Erythroblast (primary cell): ENCODE data around the gene NFIA.
A peak's percentile ranks its signal among the peaks of the same experiment; 100 is the strongest.

ENCODE experiments used
- DNase-seq, 2 experiments: peaks; one replicate each; lab custom pipeline; 2025; lab: John Stamatoyannopoulos, UW
- GATA1 ChIP-seq: IDR thresholded peaks from 2 replicates; pipeline ENCODE4 v1.6.1; 2011; ENCODE audit warnings: low read depth, mild to moderate bottlenecking, control low read depth, low read length, moderate library complexity
- POLR2A ChIP-seq: IDR thresholded peaks from 2 replicates; pipeline ENCODE4 v1.6.1; 2011; ENCODE audit warnings: mild to moderate bottlenecking, low read length

The NFIA gene

DNA sequence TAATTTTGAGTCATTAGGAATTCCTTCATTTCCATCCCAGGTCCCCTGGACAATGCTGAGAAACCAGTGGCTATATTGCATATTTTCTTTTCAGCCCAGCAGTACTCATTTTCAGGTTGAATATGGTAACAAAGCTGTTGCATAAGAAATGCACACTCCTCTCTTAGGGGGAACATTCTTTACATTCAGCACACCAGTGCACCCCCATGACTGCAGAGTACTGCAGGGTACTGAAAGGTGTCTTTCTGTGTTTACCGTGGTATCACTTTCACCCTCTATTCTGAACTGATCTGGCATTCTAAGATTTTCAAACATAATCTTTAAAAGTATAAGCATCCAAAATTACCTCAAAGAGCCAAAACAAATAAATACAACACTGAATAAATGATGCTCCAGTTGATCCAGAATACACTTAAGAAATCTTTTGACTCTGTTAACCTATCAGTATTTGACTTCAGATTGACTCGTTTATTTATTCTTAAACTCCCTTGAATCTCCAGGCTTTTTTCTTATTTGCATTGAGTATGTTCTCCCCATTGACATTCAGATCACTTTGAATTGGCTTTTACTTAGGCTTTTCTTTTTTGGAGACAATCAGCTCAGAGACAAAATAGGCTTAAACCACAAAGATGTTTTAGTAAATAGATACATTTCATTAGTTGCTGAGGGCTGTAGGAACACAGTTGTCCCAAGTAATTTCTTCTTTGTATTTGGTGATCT, 213.6 kb downstream of the NFIA start:
- TF ChIP-seq GATA1, result no peak
- TF ChIP-seq POLR2A, result no peak

DNA sequence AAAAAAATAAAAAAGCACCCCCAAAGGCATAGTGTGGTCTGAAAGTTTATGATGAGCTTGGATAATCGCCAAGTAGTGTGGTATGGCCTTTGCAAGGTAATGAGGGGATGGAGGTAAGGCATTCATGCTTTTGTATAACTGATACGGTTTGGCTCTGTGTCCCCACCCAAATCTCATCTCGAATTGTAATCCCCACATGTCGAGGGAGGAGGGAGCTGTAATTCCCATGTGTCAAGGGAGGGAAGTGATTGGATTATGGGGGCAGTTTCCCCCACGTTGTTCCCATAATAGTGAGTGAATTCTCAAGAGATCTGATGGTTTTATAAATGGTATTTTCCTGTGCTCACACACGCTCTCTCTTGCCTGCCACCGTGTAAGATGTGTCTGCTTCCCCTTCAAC, 215.5 kb downstream of the NFIA start:
- TF ChIP-seq GATA1 (no peak), POLR2A (no peak)
- DNase-seq, result no peak

More for the DNA sequence above, 213.6 kb downstream of the NFIA start:
- no peak for DNase-seq

DNA sequence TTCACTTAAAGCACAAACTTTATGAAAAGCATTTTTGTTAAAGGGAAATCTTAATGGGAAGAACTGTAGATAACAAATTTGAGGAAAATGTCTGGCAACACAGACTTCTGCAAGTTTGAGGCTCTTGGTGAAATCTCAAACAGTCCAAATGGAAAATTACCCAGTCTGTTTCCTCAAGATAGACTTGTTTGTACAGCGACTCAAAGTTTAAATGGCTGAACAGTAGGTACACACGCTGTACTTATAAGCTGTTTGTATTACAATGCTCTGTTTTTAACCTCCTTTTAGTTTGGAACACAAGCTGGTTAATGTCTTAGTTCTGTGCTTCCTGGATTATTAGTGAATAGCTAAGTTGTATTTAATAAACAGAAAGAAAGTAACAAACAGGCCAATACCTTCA, 217.1 kb downstream of the NFIA start:
- DNase-seq, result peak in 1 of 2 experiments; percentile 20
- no peak for TF ChIP-seq POLR2A
- TF ChIP-seq GATA1, result no peak

DNA sequence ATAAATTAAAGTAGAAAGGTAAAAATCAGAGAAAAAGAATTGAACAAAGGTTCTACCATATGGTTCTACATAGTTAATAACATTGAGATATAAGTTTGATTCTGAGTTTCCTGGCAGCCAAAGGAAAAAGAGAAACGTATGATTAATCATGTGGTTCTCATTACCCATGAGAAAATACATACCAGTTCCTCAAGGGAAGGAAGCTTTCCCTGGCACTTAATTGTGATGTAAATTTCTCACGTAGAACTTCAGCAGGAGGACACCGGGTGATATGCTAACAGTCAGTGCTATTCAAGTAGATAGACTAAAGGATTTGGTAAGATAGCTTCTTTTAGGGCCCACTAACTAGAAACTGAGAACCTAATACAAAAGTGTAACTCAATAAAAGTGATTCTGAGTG, 218.5 kb downstream of the NFIA start:
- no peak for DNase-seq

DNA sequence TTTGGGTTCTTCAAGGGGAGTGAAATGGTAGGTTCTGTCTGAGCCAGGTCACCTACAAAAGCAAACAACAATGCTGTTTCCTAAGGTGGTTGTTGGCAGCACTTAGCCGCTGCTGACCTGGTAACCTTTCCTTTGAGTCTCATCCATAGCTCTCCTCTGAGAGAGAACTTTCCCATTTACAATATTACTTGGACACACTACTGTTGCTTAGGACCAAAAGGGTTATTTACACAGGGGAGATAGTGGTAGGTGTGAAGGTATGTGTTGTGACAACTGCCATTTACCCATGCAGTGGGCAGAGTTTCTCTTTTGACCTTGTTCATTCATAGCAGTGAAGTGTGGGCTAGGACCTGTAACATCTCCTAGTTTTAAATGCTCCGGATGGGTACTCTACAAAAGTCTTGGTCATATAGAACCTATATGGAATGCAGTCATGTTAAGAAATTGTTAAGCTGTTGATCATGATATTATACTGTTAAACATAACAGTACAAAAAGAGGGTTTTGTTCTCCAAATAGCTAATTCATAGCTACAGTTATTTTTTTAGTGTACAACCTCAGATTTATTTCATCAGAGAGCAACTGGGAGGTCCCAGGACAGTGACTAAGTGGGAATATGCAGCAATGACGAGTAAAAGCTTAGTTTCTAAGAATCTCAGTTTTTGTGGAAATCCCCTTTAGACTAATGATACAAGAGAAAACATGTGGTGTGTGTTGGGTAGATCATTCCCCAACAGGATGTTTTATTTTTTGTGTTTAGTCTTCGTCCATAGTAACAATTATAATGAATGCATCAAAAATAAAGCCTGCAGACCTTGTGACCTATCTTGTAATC, 219.7 kb downstream of the NFIA start:
- TF ChIP-seq POLR2A, result no peak
- TF ChIP-seq GATA1, result no peak
- DNase-seq, result peak in 1 of 2 experiments; percentile 44

More for the DNA sequence above, 218.5 kb downstream of the NFIA start:
- TF ChIP-seq POLR2A (no peak), GATA1 (no peak)

DNA sequence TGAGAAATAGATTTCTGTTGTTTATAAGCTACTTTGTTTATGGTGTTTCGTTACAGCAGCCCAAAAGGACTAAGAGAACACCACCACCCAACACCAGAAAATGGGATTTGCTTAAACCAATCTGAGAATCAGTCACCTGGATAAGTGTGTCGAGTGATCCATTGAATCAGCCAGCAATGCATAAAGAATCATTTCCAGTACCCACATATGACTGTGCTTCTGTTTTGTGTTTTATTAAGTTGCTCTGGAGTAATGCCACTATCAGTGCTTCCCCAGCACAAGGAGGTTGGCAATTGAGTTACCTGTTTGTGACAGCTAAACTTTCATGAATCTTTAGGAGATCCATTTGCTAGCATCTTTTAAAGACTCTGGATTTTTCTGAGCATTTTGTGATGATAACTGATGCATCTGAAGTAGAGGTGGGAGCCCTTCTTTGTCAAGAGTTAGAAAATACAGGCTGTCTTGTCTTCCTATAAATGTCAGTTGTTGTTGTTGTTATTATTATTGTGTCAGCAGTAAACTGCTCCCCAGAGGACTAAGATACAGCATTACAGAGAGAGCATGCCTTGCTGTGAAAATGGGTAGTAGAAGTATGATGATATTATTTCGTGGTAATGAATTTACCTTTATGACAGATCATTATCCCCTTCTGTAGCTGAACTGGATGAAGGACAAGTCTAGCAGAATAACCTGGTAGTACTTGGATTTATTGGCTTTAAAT, 225.2 kb downstream of the NFIA start:
- DNase-seq, result no peak
- no peak for TF ChIP-seq GATA1
- no peak for TF ChIP-seq POLR2A

DNA sequence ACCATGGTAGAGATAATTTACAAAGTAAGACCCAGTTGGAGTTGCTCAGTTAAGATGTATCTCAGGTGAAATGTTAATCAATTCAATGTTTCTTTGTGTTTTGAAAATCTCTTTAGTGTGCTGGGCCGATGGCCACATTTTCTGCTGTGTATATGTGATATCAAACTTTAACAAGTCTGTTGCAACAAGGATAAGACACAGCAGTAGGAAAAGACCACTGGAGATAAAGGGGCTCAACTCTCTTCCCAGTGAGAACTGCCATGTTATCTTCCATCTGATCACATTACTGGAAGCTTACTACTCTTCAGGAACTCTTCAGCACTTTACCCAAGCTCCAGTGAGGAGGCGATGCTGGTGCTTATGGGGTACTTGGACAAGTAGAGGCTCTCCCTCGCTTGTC, 227.7 kb downstream of the NFIA start:
- DNase-seq, result peak; percentile 34 to 67
- TF ChIP-seq POLR2A (no peak), GATA1 (no peak)

DNA sequence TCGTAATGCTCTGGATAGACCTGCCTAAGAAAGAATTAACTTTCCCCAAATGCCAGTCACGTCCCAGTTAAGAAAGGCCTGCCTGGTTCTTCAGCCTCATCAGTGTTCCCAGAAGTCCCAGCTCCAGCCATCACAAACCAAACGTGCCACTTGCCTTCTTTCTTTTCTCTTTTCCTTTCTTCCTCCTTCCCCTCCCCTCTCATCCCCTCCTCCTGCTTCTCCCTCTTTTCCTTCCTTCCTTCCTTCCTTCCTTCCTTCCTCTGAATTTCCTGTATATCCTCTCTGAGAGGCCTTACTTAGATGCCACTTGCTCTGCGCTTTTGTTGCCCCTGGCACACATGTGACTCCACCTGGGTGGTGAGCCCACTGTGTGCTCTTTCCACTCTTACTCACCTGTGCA, 228.2 kb downstream of the NFIA start:
- DNase-seq, result no peak
- TF ChIP-seq GATA1, result no peak
- no peak for TF ChIP-seq POLR2A

DNA sequence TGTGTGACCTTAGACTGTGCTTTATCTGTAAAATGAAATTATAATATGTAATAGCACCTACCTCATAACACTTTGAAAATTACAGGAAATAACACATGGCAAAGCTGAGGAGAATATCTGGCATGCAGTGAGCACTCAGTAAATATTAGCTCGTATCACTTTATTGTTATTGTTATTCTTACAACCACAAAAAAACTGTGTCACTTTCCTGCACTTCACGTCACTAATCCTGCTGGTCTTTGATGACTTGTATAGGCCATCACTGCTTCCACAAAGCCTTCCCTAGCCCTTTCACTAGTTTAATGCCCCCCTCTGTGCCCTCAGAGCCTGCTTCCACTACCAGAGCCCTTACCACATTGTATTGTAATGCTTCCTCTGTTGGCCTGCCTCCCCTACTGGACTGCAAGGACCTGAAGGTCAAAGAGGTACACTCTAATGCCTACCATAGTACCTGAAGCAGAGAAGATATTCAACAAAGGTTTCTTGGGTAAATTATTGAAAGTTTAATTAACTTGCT, 231.6 kb downstream of the NFIA start:
- TF ChIP-seq POLR2A, result no peak
- no peak for TF ChIP-seq GATA1

DNA sequence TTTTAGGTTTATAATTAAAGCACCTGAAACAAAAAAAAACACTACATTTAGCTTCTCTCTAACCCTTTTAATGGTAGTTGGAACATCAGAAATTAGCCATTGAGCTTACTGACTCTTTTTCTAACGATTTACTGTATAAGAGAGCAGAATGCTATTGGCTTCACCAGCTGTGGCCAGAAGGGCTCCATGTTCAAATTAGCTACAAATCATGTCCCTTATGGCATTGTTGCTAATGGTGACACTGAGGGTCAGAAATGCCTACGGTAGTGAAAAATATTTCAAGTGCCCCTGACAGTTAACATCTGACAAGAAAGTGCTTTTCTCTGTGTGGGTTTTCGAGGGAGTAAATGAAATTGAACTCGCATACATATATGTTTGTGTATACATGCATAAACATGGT, 232.7 kb downstream of the NFIA start:
- TF ChIP-seq GATA1, result no peak
- TF ChIP-seq POLR2A, result no peak
- no peak for DNase-seq

More for the DNA sequence above, 231.6 kb downstream of the NFIA start:
- no peak for DNase-seq

DNA sequence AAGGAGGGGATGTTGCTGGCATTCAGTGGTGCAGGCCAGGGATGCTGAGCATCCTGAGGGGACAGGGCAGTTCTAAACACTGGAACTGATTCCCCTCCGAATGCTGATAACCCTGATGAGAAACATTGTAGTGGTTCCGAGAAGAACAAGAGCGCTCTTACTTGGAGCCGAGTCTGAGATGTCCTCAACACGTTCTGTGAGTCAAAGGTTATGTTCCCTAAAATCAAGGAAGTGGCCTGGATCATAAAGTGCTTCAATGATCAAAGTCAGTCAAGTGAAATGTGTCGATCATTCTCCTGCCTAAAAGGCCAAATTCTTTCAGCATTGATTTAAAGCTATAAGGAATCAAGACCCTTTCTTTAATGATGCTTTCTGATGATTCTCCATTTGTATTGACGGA, 234.1 kb downstream of the NFIA start:
- no peak for TF ChIP-seq GATA1
- TF ChIP-seq POLR2A, result no peak
- DNase-seq, result no peak

DNA sequence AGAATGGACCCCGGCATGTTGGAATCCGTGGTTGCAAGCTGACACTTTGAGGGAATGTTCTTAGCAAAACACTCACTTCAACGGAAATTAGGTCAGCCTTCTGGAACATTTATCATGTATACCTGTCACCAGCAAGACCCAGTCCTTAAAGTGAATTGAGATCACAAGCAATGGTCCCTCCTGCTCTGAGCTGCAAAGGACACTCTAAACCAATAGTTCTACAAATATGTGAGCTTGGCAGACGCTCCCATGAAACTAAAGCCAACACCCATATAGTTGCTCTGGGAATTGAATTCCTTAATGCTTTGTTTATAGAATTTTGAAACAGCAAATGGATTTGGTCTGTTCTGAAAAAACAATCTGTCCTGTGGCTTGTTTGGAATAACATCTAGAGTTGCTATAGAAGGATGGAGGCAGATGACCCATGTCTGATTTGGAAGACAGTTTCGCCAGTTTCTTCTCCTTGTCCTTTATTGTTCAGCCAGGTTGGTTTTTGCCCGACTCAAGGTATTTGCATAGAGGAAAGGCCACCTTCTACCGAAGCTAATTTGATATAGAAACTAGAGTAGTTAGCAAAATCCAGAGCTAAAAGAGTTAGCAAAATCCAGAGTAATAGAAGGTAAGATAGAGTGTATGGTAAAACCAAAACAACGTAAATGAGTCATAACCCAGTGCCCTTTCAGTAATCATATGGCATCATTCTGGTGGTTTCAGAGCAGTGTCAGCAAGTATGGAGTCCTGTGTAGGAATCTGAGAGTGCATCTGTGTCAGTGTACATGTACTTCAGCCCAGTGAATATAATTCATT, 236.2 kb downstream of the NFIA start:
- peak in 1 of 2 experiments; percentile 51 for DNase-seq
- TF ChIP-seq POLR2A (no peak), GATA1 (no peak)

DNA sequence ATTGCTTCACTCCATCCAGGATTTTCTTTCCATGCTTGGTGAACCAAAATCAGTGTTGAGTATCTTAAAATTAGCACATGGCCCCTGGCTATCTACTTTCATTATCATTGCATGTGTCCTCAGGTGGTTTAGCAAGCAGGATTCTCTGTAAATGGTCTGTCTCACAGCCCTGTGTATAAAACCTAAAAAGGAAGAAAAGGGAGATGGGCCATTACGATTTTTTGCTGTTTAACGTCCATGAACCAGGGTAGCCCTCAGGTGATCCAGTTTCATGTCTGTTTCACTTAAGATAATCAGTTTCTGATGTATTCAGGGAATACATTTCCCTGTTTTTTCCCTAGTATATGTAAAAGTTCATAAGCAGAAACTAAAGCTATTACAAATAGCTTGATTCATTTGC, 238.2 kb downstream of the NFIA start:
- DNase-seq, result no peak
- TF ChIP-seq POLR2A (no peak), GATA1 (no peak)
